GM18867 (cell line): Measurements from ENCODE around the gene PLCB1.

Source experiments
- ATAC-seq: cut with Tn5 transposase; IDR thresholded peaks from one replicate; pipeline ENCODE4 v1.9.1; 2021; ENCODE audit warnings: mild to moderate bottlenecking, moderate library complexity; ENCODE audit not compliant: unreplicated experiment

The PLCB1 gene

GRCh38 chr20:8128291-8129060 lies 3.6 kb upstream of the PLCB1 start:
- ATAC-seq: no peak

GRCh38 chr20:8129211-8129976 lies 2.7 kb upstream of the PLCB1 start:
- ATAC-seq: no peak

DNA sequence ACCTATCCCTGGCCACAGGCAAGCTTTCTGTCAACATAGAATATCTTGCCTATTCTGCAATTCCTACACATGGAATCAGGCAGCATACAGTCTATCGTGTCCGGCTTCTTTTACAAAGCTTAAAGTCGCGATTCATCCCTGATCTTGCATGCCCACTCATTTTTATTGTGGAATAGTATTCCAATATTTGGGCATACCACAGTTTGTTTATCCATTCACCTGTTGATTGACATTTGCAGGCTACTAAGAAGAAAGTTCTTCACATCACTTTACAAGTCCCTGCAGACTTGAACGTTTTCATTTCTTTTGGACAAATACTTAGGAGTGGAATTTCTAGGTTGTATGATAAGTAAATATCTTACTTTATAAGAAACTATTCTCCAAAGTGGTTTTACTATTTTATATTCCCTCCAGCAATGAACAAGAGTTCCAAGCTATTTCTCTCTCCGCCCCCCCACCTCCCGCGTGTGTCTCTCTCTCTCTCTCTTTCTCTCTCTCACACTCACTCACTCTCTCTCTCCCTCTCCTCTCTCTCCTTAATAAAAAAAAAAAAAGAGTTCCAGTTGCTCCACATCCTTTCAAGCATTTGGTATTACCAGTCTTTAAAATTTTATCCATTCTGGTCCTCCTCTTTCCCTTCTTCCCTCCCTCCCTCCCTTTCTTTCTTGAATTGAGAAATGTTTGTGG lies 1.1 kb upstream of the PLCB1 start:
- ATAC-seq: no peak

DNA sequence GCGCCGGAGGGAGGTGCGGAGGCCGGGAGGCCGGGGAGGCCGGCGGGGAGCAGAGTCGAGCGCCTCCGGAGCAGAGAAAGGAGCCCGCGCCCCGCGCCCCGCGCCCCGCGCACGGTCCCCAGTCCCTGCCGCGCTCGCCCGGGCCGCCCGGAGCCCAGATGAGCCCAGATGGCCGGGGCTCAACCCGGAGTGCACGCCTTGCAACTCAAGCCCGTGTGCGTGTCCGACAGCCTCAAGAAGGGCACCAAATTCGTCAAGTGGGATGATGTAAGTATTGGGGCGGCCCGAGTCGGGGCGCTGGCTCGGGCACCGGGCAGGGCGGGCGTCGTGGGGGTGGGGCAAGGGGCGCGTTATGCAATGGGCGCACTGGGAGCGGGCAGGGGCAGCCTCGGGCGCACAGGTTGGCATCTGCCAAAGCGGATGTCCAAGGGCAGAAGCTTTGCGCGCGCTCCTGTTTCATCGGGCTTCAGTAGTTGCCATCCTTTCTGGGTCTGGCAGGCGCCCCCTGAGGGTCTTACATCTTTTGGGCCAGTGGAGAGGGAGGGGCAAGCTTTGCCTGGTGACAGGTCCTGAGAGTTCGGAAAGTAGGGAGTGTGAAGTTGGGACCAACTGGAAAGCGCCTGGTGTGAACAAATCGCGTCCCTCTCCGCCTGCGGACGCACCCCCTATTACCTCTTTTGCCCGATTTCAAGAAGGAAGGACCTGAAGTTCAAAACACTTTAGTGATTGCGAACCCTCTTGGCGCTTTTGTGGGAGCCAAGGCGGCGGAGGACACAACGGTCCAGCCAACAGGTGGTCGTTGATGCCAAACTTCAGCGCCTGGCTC lies 631 bp downstream of the PLCB1 start:
- ATAC-seq: peak; percentile 5

DNA sequence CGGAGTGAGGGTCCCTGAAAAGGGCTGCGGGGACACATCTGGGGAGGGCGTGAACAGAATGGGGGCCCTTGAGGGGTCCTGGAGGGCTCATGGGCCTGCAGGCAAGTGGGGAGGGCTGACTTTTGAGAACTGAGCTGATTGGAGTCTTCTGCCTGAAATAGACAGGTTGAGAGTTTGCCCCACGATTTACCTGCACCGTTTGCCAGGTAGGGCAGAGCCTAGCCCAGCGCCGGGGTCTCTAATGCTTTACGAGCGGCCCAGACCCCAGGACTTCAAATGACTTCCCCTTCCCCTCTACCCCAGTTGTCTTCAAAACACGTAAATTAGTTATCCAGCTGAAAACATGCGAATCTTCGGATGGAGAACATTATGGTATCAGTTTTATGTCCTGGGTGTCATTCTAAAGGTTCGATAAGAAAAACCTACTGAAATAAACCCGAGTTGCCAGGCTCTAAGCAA lies 1.3 kb downstream of the PLCB1 start:
- no peak for ATAC-seq

GRCh38 chr20:8133851-8134451 lies 1.9 kb downstream of the PLCB1 start:
- ATAC-seq: no peak

GRCh38 chr20:8139899-8140298 lies 7.8 kb downstream of the PLCB1 start:
- ATAC-seq: no peak

GRCh38 chr20:8143474-8143873 lies 11.4 kb downstream of the PLCB1 start:
- no peak for ATAC-seq

GRCh38 chr20:8144282-8145245 lies 12.5 kb downstream of the PLCB1 start:
- ATAC-seq: no peak

GRCh38 chr20:8145246-8146168 lies 13.4 kb downstream of the PLCB1 start:
- ATAC-seq: no peak

DNA sequence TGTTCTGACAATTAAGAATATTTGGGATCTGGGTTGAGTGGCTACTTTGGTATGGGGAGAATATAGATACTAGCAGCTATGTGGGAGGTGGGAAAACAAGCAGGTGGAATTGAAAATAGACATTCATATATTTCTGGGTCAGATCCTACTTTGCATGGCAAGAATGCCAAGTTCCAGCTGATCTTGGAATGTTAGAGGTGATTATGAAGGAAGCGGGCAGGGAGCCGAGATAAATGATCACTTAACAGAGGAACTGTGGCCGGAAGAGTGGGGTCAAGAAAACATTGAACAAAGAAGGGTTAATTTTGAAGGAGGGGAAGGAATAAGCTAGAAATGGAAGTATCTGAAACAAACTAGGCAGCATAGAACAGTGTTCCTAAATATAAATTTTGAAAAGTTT lies 15.4 kb downstream of the PLCB1 start:
- no peak for ATAC-seq

- ATAC-seq: no peak
Measured at GRCh38 chr20:8148501-8148900, 16.4 kb downstream of the PLCB1 start.

- no peak for ATAC-seq
Measured at GRCh38 chr20:8150591-8150990, 18.5 kb downstream of the PLCB1 start.

DNA sequence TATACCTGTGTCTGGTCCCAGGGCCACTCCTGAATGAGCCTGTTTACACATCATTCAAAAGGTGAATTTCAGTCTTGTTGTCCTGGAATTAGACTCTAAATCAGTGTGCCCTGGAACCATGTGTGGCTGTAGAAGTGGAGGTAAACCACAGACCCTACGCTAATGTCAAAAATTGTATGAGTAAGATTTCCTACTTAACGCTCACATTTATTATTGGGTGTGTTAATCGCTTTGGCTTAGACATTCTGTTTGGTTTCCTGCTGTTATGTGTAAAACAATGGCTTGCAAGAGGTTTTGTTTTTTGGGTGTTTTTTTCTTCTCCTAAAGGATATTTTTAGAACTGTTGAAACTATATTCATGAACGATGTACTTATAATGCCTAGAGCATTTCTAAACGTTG lies 19.3 kb downstream of the PLCB1 start:
- ATAC-seq: no peak

GRCh38 chr20:8152183-8152582 lies 20.1 kb downstream of the PLCB1 start:
- ATAC-seq: no peak

GRCh38 chr20:8152847-8153246 lies 20.8 kb downstream of the PLCB1 start:
- ATAC-seq: no peak

GRCh38 chr20:8153281-8153908 lies 21.3 kb downstream of the PLCB1 start:
- ATAC-seq: peak; percentile 66

- no peak for ATAC-seq
Measured at GRCh38 chr20:8154638-8155037, 22.6 kb downstream of the PLCB1 start.
